HK-2 (cell line): Measurements from ENCODE around the gene TMEM37.
"Not testable (repeated sequence)": the region's sequence is repeated elsewhere in the genome, so short reads cannot be mapped to it uniquely, and the experiment has no call there.

Experiments
- DNase-seq: peaks from one replicate; pipeline ENCODE4 v3.0.0-alpha.2; 2018; ENCODE audit not compliant: unreplicated experiment

Gene TMEM37, protein sequence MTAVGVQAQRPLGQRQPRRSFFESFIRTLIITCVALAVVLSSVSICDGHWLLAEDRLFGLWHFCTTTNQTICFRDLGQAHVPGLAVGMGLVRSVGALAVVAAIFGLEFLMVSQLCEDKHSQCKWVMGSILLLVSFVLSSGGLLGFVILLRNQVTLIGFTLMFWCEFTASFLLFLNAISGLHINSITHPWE

DNA sequence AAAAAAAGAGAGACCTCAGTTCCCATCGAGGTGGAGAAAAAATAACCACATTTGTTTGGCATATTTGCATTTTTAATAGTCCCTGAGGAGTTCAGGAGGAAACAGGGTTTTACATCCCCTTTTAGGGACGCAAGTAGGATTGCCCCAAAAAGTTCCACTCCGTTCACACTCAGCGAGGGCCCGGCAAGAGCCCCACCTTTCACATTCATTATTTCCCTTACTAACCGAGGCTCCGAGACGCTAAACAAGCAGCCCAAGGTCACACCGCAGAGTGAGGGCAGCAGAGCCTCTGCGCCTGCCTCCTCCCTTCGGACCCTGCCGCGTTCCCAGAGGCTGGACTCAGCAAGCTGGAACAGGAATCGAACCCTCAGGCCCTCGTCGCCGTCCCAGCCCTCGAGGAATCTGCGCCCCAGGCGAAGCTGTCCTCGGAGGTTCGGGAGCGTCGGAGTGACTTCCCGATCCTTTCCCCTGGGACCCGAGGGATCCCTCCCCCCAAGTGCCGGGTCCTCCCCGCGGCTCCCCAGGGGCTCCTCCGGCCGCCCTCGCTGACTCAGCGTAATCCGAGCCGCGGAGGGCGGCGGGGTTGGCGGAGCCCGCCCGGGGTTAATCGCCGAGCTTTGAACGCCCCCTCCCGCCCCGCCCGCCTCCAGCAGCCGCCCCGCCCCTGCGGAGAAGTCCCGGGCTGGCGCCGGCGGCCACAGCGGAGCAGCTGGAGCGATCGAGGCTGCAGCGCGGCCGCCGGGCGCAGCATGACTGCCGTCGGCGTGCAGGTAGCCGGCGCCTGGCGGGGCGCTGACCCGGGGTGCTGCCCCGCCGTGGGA, at the start of gene TMEM37:
Gene TMEM37 (plus strand): TSS at position 700 of the 821 bp plus-strand sequence. CDS start 50 bp downstream, at position 750.
- DNase-seq, result peak; percentile 85

DNA sequence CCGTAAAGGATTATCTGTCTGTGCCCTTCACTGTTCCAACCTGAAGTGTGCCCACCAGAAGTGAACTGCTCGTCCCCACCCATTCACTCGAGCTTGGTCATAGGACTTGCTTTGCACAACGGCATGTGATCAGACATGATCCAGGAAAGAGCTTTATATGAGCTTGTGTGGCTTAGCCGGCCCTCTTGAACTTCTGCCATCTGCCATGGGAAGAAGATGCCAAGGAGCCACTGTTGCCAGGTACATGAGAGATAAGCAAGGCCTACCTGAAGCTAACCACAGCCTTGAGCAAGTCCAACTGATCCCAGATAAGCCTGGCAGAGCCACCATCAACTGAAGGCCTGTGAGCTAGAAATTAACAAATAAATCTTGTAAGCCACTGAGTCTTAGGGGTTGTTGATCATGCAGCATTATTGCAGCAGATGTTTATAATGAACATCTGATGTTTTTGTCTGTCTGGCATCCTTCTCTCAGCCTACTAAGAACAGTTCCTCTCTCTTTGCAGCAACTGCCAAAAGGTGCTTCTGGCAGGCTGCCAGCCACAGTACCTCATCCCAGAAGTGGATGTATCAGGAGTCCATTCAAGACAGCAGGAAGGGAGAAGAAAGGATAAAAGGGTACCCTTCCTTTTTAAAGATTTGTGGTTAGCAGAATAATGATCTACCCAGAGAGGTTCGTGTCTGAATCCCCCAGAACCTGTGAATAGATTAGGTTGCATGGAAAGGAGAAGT, 48.1 kb upstream of the TMEM37 start:
- no peak for DNase-seq

DNA sequence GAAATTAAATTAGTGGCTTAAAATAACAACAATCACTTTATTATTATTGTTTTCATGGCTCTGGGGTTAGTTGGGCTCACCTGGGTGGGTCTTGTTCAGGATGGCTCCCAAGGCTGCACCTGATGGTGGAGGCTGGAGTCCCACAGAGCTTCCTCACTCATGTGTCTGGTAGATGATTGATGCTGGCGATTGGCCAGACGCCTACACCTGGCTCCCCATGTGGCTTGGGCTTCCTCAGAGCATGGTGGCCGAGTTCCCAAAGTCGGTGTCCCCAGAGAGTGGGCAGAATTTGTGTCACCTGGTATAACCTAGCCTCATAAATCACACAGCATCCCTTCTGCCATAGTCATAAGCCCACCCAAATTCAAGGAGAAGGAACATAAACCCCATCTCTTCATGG, 46.7 kb upstream of the TMEM37 start:
- DNase-seq, result no peak

DNA sequence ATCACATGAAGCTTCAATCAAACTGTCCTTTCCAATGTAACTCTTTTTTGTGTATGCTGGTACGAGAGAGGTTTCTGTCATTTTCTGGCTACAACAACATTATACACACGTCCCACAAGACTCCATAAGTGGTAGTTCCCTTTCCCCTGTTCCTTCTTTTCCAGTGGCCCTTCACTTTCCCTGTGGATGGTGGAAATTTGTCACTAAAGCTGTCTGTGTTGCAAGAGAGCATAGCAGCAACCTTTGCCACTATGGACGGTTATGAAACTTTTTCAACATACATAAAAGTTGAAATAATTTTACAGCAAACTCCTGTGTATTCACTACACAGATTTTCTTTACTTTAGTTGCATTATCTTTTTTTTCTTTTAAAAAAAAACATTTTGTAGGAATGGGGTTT, 46.2 kb upstream of the TMEM37 start:
- DNase-seq, result no peak

DNA sequence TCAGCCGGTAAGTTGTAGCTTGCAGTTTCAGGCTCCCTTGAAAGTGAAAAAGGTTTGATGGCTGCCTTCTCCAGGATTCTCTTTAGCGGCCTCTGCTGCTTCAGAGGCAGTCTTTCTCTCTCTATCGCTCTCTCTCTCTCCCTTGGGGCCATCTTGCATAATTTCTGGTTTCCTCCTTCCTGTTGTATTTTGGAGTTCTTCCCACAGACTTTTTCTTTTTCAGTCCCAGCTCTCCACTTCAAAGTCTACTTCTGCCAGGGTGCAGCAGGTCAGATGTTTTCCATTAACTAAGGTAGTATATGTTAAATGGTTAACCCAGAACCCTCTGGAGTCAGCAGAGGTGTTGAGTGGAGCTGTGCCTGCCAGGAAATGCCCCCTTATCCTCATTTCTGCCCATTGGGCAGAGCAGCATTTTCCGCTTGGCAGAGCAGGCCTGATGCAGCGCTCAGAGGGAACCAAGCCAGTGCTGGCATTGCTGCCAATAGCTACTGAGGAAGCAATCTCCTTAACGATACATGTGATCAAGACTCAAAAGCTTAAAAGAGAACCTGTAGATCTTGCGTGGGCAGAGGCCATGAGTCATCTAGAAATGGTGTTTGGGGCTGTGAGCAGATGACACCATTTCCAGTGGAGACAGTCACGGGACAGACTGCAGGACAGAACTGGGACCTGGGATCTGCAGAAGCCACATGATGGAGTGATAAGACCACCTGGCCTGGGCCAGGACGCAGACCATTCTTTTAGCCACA, 44.1 kb upstream of the TMEM37 start:
- peak; percentile 84 for DNase-seq

DNA sequence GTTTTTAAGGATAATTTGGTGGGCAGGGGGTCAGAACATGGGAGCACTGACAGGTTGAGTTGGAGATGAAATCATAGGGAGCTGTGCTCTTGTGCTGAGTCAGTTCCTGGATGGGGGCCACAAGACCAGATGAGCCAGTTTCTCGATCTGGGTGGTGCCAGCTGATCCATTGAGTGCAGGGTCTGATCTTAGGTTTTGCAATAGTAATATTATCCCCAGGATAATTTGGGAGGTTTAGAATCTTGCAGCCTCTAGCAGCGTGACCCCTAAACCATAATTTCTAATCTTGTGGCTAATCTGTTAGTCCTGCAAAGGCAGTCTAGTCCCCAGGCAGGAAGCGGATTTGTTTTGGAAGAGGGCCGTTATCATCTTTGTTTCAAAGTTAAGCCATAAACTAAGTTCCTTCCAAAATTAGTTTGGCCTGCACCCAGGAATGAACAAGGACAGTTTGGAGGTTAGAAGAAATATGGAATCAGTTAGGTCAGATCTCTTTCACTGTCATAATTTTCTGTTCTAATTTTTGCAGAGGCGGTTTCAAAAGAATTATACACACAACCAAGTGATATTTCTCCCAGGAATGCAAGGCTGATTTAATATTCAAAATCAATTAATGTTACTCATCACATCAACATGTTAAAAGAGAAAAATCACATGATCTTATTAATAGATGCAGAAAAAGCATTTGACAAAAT, 41.9 kb upstream of the TMEM37 start:
- DNase-seq, result peak; percentile 28

DNA sequence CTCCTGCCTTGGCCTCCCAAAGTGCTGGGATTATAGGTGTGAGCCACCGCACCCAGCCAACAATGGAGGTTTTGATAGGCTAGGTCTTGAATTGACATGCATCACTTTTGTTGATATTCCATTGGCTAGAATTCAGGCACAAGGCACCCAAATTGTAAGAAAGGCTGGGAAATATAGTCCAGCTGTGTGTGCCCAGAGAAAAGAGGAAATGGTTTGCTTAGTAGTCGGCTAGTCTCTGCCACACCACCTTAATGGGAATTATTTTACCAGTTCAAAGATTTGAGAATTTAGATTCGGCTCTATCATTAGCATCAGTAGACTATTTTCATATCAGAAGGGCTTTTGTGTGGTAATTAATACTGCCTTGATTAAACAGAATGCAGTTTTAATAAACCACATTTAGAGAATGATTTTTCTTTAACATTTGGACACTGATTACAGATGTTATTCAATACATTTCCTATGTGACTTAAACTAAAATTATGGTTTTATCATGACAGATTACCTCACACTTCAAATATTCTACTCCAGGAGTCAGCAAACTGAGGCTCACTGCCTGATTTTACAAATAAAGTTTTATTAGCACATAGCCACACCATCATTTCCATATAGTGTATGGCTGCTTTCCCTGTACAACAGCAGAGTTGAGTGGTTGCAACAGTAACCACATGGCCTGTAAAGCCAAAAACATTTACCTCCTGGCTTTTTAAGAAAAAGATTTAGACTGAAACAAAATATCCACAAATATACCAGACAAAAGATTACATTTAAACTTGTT, 37.5 kb upstream of the TMEM37 start:
- no peak for DNase-seq

DNA sequence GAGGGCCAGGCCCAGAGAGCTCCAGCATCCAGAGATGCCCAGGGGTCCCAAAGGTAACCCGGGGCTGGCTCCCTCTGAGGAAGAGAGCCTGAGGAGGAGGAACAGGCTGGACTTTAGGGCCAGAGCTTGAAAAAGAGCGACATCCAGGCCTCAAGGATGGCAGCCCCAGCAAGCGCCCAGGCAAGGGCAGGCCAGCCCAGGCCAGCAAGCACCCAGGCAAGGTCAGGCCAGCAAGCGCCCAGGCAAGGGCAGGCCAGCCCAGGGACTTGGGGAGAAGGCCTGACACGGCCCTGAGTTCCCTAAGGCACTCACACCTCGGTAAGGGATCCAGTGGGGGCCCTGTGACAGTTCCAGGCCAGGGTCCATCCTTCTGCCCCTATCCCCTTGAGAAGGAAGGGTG, 34.5 kb upstream of the TMEM37 start:
- no peak for DNase-seq

DNA sequence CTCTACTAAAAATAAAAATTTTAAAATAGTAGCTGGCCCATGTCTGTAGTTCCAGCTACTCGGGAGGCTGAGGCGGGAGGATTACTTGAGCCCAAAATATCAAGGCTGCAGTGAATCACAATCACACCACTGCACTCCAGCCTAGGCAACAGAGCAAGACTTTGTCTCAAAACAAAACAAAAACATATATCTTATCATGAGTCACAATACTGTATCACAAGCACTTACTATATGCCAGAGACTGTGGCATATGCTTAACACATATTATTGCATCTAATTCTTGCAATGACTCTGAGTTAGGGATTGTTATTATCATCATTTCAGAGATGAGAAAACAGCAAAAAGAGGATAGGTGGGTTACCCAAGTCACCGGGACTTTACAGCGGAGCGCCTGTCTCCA, 29.5 kb upstream of the TMEM37 start:
- no peak for DNase-seq

DNA sequence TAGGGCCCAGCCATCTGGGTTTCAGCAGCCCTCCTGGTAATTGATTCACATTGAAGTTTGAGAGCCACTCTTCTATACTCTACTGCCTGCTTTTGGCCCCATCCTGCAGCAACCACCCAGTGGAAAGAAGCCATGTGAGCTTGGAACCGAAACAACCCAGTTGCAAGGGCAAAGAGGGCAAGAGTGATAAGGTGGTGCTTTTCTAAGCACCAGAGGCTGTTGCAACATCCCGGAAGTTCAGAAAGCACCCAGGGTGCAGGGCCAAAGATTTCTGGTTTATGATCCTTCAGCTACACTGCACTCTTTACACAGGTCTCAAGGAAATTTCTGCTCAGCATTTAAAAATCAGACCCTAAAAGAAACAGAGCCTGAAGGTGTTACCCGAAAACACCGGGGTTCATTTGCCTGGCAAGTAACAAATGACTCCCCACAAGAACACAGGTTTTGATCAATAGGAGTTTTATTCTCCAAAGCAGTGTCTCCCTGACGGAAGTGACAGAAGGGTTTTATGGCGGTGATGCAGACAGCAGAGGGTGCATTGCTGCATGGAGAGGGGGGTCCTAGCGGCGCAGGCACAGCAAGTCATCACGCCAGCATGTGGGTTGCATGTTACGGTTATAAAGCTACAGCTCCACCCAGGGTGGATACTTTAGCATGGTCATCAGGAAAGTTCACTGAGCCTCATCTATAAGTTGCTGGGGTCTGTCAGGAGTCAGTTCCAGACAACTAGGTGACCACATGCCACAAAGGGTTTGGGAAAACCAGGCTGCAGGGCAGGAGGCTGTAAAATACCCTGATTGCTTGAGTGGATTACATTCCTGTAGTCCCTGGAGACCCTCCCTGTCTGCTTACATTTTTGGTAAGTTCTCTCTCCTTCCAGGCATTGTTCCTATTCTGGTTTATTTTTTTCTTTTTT, 28.8 kb upstream of the TMEM37 start:
- no peak for DNase-seq

DNA sequence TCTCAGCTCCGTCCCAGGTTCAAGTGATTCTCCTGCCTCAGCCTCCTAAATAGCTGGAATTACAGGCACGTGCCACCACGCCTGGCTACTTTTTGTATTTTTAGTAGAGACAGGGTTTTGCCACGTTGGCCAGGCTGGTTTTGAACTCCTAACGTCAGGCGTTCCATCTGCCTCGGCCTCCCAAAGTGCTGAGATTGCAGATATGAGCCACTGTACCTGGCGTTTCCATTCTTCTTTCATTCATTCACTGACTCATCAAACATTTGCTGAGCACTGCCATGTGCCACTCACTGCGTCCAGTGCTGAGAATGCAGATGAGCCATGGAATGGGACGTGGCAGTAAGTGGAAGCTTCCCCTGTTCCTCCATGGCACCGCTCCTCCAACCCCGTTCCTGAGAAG, 28.0 kb upstream of the TMEM37 start:
- DNase-seq, result not testable (repeated sequence)

DNA sequence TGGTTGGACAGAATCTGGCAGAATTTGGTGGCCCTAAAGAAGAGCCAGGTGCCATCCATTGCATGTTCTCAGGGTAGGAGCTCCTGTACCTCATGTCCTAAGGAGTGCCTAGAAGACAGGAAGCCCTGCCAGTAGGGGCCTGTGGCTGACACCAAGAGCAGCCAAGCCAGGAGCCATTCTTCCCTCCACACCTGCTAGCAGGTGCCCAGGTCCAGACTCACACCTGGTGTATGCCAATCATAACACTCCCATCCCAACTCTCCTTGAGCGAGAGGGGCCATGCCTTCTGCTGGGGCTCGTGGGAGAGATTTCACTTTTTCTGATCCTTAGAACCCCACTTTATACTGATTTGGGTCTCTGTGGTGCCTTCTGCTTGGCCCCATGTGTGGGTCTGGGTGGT, 26.5 kb upstream of the TMEM37 start:
- no peak for DNase-seq

DNA sequence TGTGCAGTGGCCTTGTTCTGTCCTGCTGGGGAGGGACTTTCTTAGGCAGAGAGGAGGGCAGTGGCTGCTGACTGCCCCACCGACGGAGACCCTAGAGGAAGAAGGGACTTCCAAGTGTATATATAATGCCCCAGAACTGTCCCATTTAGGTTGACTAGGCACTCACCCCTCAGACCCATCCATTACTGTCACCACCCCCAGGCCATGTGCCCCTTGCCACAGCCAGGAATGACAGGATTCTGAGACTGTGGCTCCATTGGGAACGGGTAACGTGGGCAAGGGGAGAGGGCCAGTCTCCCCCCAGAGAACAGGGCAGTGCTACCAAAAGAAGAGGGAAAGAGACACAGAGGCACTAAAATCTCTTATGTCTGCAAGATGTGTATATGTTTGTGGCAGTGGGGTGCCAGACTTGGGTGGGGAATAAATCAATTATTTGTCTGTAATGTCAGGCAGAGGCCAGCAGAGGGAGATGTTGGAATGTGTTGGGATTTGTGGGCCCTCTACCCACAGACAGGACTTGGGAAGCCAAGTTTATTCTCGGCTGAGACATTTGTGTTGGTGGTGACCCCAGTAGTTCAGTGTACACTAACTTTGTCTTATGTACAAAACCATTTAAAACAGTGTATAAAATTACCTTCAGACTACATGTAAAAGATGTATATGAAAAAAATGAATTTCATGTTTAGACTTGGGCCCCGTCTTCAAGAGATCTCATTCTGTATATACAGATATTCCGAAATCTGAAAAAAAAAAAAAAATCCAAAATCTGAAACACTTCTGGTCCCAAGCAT, 24.0 kb upstream of the TMEM37 start:
- peak; percentile 50 for DNase-seq

DNA sequence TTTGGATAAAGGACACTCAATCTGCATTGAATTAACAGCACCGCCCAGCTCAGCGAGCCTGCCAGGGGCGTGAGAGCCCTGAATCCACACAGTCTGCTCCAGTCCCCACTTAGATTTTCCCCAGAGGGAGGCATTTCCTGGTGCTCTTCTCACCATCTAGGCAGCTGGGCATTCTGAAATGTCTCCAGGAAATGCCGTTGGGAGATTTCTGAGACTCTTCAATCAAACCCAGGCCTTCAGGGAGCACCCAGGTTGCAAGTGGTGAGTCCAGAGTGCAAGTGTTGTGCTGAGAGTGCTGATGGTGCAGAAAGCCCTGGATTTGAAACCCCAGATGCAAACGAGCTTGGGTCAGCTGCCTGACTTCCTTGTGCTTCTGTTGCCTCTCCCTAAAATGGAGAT, 23.4 kb upstream of the TMEM37 start:
- DNase-seq, result no peak

DNA sequence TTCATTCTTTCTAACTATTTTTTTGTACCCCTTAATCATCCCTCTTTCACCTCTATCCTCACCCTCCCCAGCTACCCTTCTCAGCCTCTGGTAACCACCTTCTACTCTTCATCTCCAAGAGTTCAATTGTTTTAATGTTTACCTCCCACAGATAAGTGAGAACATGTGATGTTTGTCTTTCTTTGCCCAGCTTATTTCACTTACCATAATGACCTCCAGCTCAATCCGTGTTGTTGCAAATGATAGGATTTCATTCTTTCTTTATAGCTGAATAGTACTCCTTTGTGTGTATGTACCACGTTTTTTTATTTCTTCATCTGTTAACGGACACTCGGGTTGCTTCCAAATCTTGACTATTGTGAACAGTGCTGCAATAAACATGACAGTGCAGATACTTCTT, 22.1 kb upstream of the TMEM37 start:
- no peak for DNase-seq

DNA sequence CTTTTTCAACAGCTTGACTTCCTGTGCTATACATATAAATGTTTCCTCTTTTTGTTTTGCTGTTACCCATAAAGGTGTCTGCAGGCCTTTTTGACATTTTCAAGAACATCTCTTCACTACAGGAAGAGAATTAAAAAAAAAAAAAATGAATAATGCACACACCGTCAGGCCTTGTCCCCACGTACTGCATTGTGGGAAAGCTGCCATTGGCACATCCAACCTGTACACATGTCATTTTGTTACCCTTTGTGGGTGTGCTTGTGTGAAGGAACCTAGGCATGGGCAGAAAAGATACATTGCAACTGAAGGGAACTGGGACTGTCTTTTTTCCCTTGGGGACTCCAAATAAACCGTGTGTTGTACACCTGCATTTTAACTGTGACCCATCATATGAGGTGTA, 16.8 kb upstream of the TMEM37 start:
- DNase-seq, result no peak

DNA sequence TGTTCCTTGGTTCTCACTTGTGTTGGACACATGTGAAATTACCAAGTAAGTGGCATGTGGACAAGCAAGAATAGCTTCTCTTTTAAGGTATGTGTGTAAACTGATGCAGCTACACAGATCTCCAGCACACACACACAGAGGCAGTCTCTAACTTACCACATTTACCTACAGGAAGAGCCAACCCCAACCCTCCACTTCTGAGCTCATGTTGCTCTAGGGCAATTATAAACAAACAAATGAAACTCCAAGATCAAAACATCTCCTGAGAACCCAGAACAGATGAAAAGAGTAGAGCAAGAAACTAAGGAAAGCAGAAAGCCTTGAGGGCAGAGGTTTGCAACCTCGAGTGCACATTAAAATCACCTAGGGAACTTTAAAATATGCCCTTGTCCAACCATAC, 16.0 kb upstream of the TMEM37 start:
- no peak for DNase-seq

DNA sequence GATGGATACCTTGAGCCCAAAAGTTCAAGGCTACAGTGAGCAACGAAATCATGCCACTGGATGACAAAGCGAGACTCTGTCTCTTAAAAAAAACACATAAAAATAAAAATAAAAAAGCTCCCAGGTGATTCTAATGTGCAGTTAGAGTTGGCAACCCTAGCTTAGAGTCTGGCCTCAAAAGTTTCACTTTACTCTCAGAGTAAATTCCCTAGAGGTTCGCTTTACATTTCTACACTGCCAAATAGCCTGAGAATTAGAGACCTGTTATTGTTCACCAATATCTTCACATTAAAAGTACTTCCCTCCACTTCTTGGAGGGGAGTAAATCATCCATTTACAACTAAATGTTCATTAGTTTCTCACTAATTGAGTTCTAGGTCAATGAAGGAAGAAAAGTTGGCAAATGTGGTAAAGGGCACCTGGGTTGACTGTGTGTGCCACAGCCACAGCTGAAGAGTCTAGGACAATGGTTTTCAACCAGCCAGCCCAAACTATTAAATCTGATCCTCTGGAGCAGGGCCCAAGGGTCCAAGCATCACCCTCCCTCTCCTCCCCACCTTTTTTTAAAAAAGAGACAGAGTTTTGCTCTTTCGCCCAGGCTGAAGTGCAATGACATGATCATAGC, 15.2 kb upstream of the TMEM37 start:
- DNase-seq, result no peak
